Smooth muscle cell of the umbilical artery (primary cell): Measurements from ENCODE around the gene ZNF677. TPM values are rescaled to one million over a fixed set of nuclear protein-coding genes. Genes with fewer than 3 reads are reported as not detected.

Experiments used
- total RNA-seq: library from RNA; depleted of rRNA; stranded (reverse); fragments of >200 nt; gene quantifications from 2 replicates; pipeline ENCODE4 v1.2.3, GENCODE V29; 2014

ZNF677 gene
- 14.0 and 18.7 TPM in 2 replicates for total RNA-seq

GRCh38 chr19:53254411-53255341 lies at the start of gene ZNF677:
Gene ZNF677 (minus strand): TSS chr19:53254873. CDS start chr19:53251550, 3,323 bp downstream.

GRCh38 chr19:53267623-53268022 lies 12.9 kb upstream of the ZNF677 start, which contains the start of gene VN1R4:
Gene VN1R4 (minus strand): TSS chr19:53267723. CDS start chr19:53267665, 58 bp downstream.

GRCh38 chr19:53257715-53258342 lies 3.2 kb upstream of the ZNF677 start, which contains the start of gene VN1R2:
Gene VN1R2 (plus strand): TSS chr19:53258292. CDS start chr19:53258376, 84 bp downstream.

GRCh38 chr19:53192771-53193534 lies 61.7 kb downstream of the ZNF677 start, which contains the start of gene ZNF665:
Gene ZNF665 (minus strand): TSS chr19:53193358. CDS start chr19:53182898, 10,460 bp downstream.

Other genes with a start within 250 kb of the ZNF677 start
- gene ERVV-1, start 241.0 kb downstream of the ZNF677 start, total RNA-seq, result 0.14 TPM in 1 of 2 replicates, not detected in the other
- gene ERVV-2, start 210.1 kb downstream of the ZNF677 start, total RNA-seq, result 0.05 TPM in 1 of 2 replicates, not detected in the other
- gene ZNF160, start 151.5 kb downstream of the ZNF677 start, total RNA-seq, result 34.1 and 45.0 TPM in 2 replicates
- gene ZNF415, start 122.0 kb downstream of the ZNF677 start, total RNA-seq, result 8.3 and 9.9 TPM in 2 replicates
- gene ZNF347, start 95.8 kb downstream of the ZNF677 start, total RNA-seq, result 6.8 and 9.3 TPM in 2 replicates
- gene ZNF665, start 61.5 kb downstream of the ZNF677 start, total RNA-seq, result 3.3 and 5.4 TPM in 2 replicates
- gene VN1R2, start 3.4 kb upstream of the ZNF677 start, total RNA-seq, result not detected in 2 replicates
- not detected in 2 replicates for gene VN1R4, start 12.8 kb upstream of the ZNF677 start, total RNA-seq
- gene ZNF845, start 78.9 kb upstream of the ZNF677 start, total RNA-seq, result 8.3 and 9.8 TPM in 2 replicates
- 8.5 and 9.2 TPM in 2 replicates for gene ZNF525, start 110.8 kb upstream of the ZNF677 start, total RNA-seq
- 15.4 and 18.1 TPM in 2 replicates for gene ZNF765, start 140.3 kb upstream of the ZNF677 start, total RNA-seq
- gene ZNF761, start 177.1 kb upstream of the ZNF677 start, total RNA-seq, result 16.3 and 23.3 TPM in 2 replicates
- gene ZNF813, start 212.9 kb upstream of the ZNF677 start, total RNA-seq, result 4.2 and 4.5 TPM in 2 replicates